Glutamatergic neuron (in vitro differentiated cells): Measurements from ENCODE around the gene OR52A1. TPM values are rescaled to one million over a fixed set of nuclear protein-coding genes. Genes with fewer than 3 reads are reported as not detected.

ENCODE experiments used
- DNase-seq: peaks from one replicate; pipeline ENCODE4 v3.0.0; 2022
- H3K27ac Mint-ChIP-seq: one replicate; pipeline ENCODE4 v1.8.0; 2020; ENCODE audit warnings: mild to moderate bottlenecking, mixed read lengths, inconsistent platforms; ENCODE audit not compliant: unreplicated experiment
- H3K27me3 Mint-ChIP-seq: one replicate; pipeline ENCODE4 v1.8.0; 2020; ENCODE audit warnings: mild to moderate bottlenecking, moderate library complexity, mixed read lengths, inconsistent platforms; ENCODE audit not compliant: unreplicated experiment
- H3K36me3 Mint-ChIP-seq: one replicate; pipeline ENCODE4 v1.8.0; 2020; ENCODE audit warnings: mild to moderate bottlenecking, mixed read lengths, inconsistent platforms; ENCODE audit not compliant: unreplicated experiment
- H3K4me1 Mint-ChIP-seq: one replicate; pipeline ENCODE4 v1.8.0; 2020; ENCODE audit warnings: mild to moderate bottlenecking, low read depth, mixed read lengths, inconsistent platforms; ENCODE audit not compliant: unreplicated experiment
- H3K4me3 Mint-ChIP-seq: one replicate; pipeline ENCODE4 v1.8.0; 2020; ENCODE audit warnings: mild to moderate bottlenecking, mixed read lengths, inconsistent platforms; ENCODE audit not compliant: unreplicated experiment
- H3K9me3 Mint-ChIP-seq: one replicate; pipeline ENCODE4 v1.8.0; 2020; ENCODE audit warnings: mild to moderate bottlenecking, moderate library complexity, mixed read lengths, inconsistent platforms; ENCODE audit not compliant: unreplicated experiment
- total RNA-seq: library from RNA; stranded (reverse); fragmentation: NEBNext Ultra II Directional; extraction: Animal tissue kit (Norgen Biotek cat#: 25700); gene quantifications from one replicate; pipeline ENCODE4 v1.2.1, GENCODE V29; 2021; ENCODE audit not compliant: unreplicated experiment
- TF ChIP-seq, protein P1 (sequence below): fragments of 200-600 bp; sonication (generic); IDR thresholded peaks from one replicate; pipeline ENCODE4 v1.5.0; 2021; ENCODE audit not compliant: partially characterized antibody, unreplicated experiment

Gene OR52A1
- total RNA-seq, 1 donor from 2014 or later, result not detected

DNA sequence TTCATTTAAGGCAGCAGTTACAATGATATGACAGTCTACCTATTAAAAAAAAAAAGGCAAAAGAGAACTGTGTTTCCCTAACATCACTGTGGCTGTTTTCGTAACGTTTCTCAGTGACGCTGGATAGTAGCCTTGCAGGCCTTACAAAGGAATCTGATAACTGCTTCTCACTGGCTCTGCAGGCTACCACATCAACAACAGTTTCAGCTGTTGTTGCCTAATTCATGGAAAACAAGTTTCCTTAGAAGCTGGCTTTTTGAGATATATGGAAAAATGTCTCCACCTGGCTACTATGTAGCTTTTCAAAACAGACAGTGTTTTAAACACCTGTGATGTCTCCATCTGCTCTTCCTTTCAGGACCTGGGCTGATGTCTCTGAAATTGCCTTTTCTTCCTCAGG lies 42.2 kb upstream of the OR52A1 start:
- no peaks in the 10 kb centered on the region for H3K4me1 Mint-ChIP-seq
- H3K4me3 Mint-ChIP-seq, result no peak overlapping the region
- no peak overlapping the region for H3K27ac Mint-ChIP-seq
- no peaks in the 10 kb centered on the region for H3K27me3 Mint-ChIP-seq
- H3K9me3 Mint-ChIP-seq, result peaks cover 2% of the 10 kb centered on the region
- H3K36me3 Mint-ChIP-seq, result no peaks in the 10 kb centered on the region
- TF ChIP-seq, protein P1, sequence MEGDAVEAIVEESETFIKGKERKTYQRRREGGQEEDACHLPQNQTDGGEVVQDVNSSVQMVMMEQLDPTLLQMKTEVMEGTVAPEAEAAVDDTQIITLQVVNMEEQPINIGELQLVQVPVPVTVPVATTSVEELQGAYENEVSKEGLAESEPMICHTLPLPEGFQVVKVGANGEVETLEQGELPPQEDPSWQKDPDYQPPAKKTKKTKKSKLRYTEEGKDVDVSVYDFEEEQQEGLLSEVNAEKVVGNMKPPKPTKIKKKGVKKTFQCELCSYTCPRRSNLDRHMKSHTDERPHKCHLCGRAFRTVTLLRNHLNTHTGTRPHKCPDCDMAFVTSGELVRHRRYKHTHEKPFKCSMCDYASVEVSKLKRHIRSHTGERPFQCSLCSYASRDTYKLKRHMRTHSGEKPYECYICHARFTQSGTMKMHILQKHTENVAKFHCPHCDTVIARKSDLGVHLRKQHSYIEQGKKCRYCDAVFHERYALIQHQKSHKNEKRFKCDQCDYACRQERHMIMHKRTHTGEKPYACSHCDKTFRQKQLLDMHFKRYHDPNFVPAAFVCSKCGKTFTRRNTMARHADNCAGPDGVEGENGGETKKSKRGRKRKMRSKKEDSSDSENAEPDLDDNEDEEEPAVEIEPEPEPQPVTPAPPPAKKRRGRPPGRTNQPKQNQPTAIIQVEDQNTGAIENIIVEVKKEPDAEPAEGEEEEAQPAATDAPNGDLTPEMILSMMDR, result no peak
- no peak for DNase-seq

DNA sequence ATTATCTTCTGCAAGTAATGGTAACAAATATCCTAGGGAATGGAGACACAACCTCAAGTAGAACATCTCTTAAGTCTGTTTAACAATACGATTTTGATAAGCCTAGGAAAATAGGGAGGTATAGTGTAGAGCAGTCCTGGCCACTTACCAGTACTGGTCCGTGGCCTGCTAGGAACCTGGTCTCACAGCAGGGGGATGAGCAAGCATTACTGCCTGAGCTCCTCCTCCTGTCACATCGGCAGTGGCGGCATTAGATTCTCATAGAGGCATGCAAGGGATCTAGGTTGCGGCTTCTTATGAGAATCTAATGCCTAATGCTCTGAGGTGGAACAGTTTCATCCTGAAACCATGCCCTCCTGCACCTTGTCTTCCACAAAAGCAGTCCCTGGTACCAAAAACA lies 41.5 kb upstream of the OR52A1 start:
- TF ChIP-seq, protein P1, result no peak
- Mint-ChIP-seq H3K27me3 (no peaks in the 10 kb centered on the region), H3K9me3 (peaks cover 2% of the 10 kb centered on the region), H3K4me1 (no peaks in the 10 kb centered on the region), H3K27ac (no peak overlapping the region), H3K4me3 (no peak overlapping the region), H3K36me3 (no peaks in the 10 kb centered on the region)
- no peak for DNase-seq

DNA sequence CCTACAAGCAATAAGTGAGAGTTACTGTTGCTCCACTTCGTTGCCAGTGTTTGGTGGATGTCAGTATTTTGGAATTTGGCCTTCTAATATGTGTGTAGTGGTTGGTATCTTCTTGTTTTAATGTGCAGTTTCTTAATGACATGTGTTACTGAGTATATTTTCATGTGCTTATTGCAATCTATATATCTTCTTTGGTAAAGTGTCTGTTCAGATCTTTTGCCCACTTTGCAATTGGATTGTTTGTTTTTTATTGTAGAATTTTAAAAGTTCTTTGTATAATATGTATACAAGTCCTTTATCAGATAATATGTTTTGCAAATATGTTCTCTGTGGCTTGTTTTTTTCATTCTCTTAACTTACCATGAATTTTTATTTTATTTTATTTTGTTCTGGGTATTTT lies 38.2 kb upstream of the OR52A1 start:
- DNase-seq, result no peak
- Mint-ChIP-seq H3K27me3 (no peaks in the 10 kb centered on the region), H3K4me1 (no peaks in the 10 kb centered on the region), H3K9me3 (peaks cover 7% of the 10 kb centered on the region), H3K36me3 (peaks cover 5% of the 10 kb centered on the region), H3K27ac (no peak overlapping the region), H3K4me3 (no peak overlapping the region)
- TF ChIP-seq, protein P1, result no peak

DNA sequence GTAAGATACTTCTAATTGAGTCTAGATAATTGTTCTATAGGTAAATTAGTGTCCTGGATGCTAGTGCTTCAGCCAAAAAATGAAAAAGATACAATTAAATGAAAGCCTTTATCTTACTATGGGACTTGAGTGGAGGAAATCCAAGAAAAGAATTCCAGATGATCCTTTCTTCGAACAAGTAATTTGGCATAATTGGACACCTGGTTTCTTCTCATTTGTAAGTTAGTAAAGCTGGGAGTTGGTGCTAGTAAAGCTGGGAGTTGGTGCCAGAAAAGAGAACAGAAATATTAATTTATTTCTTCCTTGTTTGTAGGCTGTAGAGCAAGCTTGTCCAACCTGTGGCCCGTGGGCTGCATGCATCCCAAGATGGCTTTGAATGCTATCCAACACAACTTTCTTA lies 33.6 kb upstream of the OR52A1 start:
- Mint-ChIP-seq H3K9me3 (peaks cover 6% of the 10 kb centered on the region), H3K27me3 (no peaks in the 10 kb centered on the region), H3K4me1 (no peaks in the 10 kb centered on the region), H3K4me3 (no peak overlapping the region), H3K36me3 (peaks cover 5% of the 10 kb centered on the region), H3K27ac (no peak overlapping the region)
- no peak for DNase-seq
- TF ChIP-seq, protein P1, result no peak

DNA sequence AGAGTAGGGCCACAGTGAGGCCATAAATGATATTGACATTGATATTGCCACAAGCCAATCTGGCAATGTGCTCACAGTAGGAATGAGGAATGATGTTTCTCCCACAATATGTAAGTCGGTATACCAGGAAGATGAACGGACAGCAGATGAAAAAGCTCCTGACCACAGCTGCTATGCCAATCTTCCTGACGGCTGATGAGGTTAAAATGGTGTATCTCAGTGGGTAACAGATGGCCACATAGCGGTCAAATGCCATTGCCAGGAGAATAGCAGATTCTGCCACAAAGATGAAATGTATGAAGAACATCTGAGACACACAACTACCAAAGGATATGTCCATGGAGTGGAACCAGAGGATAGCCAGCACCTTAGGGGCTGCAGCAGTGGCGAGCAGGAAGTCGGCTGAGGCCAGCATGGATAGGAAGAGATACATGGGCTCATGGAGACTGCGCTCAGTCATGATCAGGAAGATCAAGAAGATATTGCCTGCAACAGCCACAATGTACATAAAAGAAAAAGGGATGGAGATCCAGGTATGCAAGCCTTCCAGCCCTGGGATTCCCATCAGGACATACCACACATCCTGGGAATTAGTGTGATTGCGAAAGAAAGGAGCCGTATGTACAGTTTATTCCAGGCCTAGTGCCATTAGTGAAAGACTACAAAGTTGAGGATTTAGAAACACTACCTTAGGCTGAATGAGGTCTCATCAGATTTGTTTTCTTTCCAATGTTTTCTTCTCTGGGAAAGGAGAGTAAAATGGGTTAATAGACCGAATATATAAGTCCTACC lies 23.7 kb upstream of the OR52A1 start:
- H3K27me3 Mint-ChIP-seq, result no peaks in the 10 kb centered on the region
- DNase-seq, result no peak
- no peak overlapping the region for H3K4me3 Mint-ChIP-seq
- H3K36me3 Mint-ChIP-seq, result no peaks in the 10 kb centered on the region
- no peaks in the 10 kb centered on the region for H3K4me1 Mint-ChIP-seq
- TF ChIP-seq, protein P1, result no peak
- H3K9me3 Mint-ChIP-seq, result no peaks in the 10 kb centered on the region
- H3K27ac Mint-ChIP-seq, result no peak overlapping the region
